Heart left ventricle (tissue), 13 donors: ENCODE data around the gene ELAVL3.
"Not testable (repeated sequence)": the region's sequence is repeated elsewhere in the genome, so short reads cannot be mapped to it uniquely, and the experiment has no call there.

ENCODE experiments used
- POLR2A ChIP-seq, 2 donors: fragments of 450-650 bp; IDR thresholded peaks; one replicate each; pipeline ENCODE4 v1.6.1; 2017; ENCODE audit warnings: antibody characterized with exemption in 2 of 2, mild to moderate bottlenecking in 2 of 2, moderate library complexity in 2 of 2
- TF ChIP-seq, protein P1 (sequence below), 12 donors: fragments of 200-600 bp; sonication (generic) in 4 of 12; IDR thresholded peaks; one replicate each; pipeline versions ENCODE4 v1.5.0 to v1.8.0; 2018 to 2022; ENCODE audit warnings: antibody characterized with exemption in 12 of 12, mild to moderate bottlenecking in 5 of 12
- donor health status: ischemic (EF 13 %, LVEDD 7.1; RV severe dilation, severe dysfunction).
- donor health status: DM: no; HTN: yes; CAD: no.
- donor health status: DM: no; HTN: no; CAD: no.
- donor health status: ischemic (EF 25% LVEDD 6.9; RV normal size, moderate dysfunction).
- donor health status: ischemic (EF 25% LVEDD 5.7; RV mildly dilated, moderate dysfunction).
- donor health status: ischemic (EF 35%, LVEDD 5.7; RV mildly dilated, moderate dysfunction).
- donor health status: nonischemic (EF 11% LVEDD 7.7; RV severe dilation, severe dysfunction).
- donor health status: DM: yes; HTN: yes; CAD: no.
- donor health status: PGD.
- donor health status: ischemic (EF 29% LVEDD 5.4; RV normal size, mild dysfunction).
- donor health status: nonischemic (EF 23%, LVEDD 6.1; RV moderate dilation, normal function).

DNA sequence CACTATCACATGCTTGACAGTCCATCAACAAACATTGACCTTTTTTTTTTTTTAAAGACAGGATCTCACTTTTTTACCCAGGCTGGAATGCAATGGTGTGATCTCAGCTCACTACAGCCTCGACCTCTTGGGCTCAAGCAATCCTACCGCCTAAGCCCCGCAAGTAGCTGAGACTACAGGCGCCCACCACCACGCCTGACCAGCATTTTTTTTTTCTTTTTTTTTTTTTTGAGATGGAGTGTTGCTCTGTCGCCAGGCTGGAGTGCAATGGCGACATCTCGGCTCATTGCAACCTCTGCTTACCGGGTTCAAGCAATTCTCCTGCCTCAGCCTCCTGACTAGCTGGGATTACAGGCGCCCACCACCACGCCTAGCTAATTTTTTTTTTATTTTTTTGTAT lies 21.9 kb downstream of the ELAVL3 start:
- TF ChIP-seq POLR2A (IDR thresholded peaks at IDR 0.05), result not testable (repeated sequence)
- TF ChIP-seq, protein P1, sequence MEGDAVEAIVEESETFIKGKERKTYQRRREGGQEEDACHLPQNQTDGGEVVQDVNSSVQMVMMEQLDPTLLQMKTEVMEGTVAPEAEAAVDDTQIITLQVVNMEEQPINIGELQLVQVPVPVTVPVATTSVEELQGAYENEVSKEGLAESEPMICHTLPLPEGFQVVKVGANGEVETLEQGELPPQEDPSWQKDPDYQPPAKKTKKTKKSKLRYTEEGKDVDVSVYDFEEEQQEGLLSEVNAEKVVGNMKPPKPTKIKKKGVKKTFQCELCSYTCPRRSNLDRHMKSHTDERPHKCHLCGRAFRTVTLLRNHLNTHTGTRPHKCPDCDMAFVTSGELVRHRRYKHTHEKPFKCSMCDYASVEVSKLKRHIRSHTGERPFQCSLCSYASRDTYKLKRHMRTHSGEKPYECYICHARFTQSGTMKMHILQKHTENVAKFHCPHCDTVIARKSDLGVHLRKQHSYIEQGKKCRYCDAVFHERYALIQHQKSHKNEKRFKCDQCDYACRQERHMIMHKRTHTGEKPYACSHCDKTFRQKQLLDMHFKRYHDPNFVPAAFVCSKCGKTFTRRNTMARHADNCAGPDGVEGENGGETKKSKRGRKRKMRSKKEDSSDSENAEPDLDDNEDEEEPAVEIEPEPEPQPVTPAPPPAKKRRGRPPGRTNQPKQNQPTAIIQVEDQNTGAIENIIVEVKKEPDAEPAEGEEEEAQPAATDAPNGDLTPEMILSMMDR (IDR thresholded peaks at IDR 0.05), result not testable (repeated sequence)
